ENCODE data around the gene ADGRF3. TPM values are rescaled to one million over a fixed set of nuclear protein-coding genes. Genes with fewer than 3 reads are reported as not detected.

ADGRF3 gene
- total and polyA plus RNA-seq, 2 of the 13 experiments (the other 11 are each of a cell fraction or from before 2014, with no cell fraction given): 0.40 to 1.5 TPM

GRCh38 chr2:26345545-26346453 lies 790 bp downstream of the ADGRF3 start, which contains the start of gene SELENOI (continued):
- peak; percentile 87 for TF ChIP-seq ZNF407 (CRISPR knock-in tag; IDR thresholded peaks at IDR 0.05; ENCODE audit: not compliant biosample characterization)
- no peak; the same call in 1 of the 2 replicates for TF ChIP-seq KLF12 (CRISPR knock-in tag; IDR thresholded peaks at IDR 0.05; ENCODE audit: borderline replicate concordance)
- TF ChIP-seq ZNF775 (CRISPR knock-in tag; IDR thresholded peaks at IDR 0.05; ENCODE audit: borderline replicate concordance): no peak; the same call in 1 of the 2 replicates
- TF ChIP-seq DBP (CRISPR knock-in tag; IDR thresholded peaks at IDR 0.05; ENCODE audit: not compliant biosample characterization): peak; percentile 48
- 0 out of 2 replicates have a peak, but pooled peaks have one; percentile 44 for TF ChIP-seq NFE2L1 (CRISPR knock-in tag; IDR thresholded peaks at IDR 0.05; ENCODE audit: borderline replicate concordance)
- no peak for TF ChIP-seq JUNB (CRISPR knock-in tag; IDR thresholded peaks at IDR 0.05; ENCODE audit: borderline replicate concordance)
- TF ChIP-seq GLI4 (CRISPR knock-in tag; IDR thresholded peaks at IDR 0.05; ENCODE audit: borderline replicate concordance): peak; percentile 48
- no peak for TF ChIP-seq ZBTB46 (CRISPR knock-in tag; IDR thresholded peaks at IDR 0.05; ENCODE audit: borderline replicate concordance)
- TF ChIP-seq PAX8 (CRISPR knock-in tag; IDR thresholded peaks at IDR 0.05; ENCODE audit: borderline replicate concordance): peak; percentile 37
- TF ChIP-seq TAF1 (CRISPR knock-in tag; IDR thresholded peaks at IDR 0.05): peak; percentile 95
- peak; percentile 57 for TF ChIP-seq BHLHE40 (IDR thresholded peaks at IDR 0.05; ENCODE audit: low read length)
- peak; percentile 50; the same call in 1 of the 2 replicates for TF ChIP-seq KDM4B (CRISPR knock-in tag; IDR thresholded peaks at IDR 0.05)
- TF ChIP-seq CAMTA2 (CRISPR knock-in tag; IDR thresholded peaks at IDR 0.05; ENCODE audit: borderline replicate concordance): peak; percentile 81
- TF ChIP-seq ZNF724P (CRISPR knock-in tag; IDR thresholded peaks at IDR 0.05; ENCODE audit: borderline replicate concordance): peak; percentile 70; the same call in 1 of the 2 replicates
- TF ChIP-seq NFYB (CRISPR knock-in tag; IDR thresholded peaks at IDR 0.05): peak; percentile 97
- 0 out of 2 replicates have a peak, but pooled peaks have one; percentile 86 for TF ChIP-seq MZF1 (CRISPR knock-in tag; IDR thresholded peaks at IDR 0.05; ENCODE audit: borderline replicate concordance)
- TF ChIP-seq ZNF230 (CRISPR knock-in tag; IDR thresholded peaks at IDR 0.05): peak; percentile 96
